NCI-H510A treated with DMSO at 0.1 percent for 48 hours (cell line): Measurements from ENCODE around the gene TCERG1L.
"Not testable (repeated sequence)": the region's sequence is repeated elsewhere in the genome, so short reads cannot be mapped to it uniquely, and the experiment has no call there.

Experiments used
- DNase-seq: peaks from one replicate; lab custom pipeline; 2025; lab: John Stamatoyannopoulos, UW

The TCERG1L gene

DNA sequence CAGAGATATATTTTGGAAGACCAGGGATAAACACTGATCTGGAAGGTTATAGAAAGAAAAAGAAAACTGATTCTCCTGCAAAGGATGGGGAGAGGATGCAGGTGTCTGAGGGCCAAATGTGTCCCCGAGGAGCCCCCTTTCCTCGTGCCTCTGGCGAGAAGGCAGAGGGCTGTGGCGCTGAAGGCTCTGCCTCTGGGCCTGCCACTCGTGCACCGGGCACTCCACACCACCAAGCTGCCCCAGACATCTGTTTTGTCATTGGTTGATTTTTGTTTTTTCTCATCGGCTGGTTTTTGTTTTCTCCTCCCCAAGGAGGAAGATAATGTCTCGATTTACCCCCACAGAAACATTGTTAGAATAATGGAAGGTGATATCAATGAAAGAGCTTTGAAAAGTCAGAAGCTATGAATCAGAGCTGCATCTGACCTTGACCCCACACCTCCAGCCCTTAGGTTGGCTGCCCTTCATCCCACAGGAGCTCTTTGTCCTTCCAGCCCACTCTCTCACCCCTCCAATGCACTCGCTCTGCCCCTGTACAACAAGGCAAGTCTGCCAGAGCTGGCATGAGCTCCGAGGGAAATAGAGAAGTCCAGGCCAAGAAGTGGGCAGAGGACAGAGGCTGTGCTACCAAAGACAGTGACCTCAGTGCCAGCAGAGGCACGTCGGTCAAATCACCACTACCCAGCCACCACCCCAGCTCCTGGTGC lies 124.8 kb downstream of the TCERG1L start:
- no peak for DNase-seq

DNA sequence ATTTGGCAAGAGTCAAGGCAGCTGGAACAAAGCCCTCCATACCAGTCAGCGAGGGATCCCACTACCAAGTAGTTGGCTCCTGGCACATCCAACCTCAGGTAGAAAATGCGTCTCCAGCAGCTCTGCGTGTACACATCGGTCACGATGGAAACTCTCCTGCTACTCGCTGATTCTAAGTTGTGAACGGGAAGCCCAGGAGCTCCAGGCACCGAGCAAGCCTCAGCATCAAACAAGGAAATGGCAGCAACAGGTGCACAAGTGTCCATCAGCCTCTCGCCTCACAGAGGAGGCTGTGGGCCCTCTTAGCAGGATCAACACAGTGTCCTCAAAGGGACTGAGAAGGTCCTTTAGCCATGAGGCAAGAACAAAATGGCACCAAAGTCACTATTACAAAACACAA lies 127.0 kb downstream of the TCERG1L start:
- DNase-seq = no peak

DNA sequence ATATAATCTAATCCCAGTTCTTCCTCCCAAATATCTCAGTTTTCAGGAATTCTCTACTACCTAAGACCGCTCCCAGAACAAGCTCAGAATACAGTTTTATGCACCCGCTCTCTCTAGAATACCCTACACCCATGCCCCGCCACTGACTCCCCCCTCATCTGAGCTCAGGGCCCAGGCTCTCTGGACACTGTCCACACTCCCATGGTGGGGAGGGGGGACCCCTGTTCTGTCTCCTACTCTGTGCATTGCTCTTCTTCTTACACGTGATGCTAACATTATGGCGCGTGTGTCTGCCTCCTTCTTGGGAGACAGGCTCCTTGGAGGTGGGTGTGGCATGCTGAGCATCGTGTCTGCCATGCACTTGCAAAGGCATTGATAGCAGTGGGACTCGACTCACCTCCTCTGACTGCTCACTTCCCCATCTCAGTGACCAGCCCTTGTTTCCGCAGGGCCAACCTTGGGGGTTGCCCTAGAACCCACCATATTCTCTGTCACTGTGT lies 127.9 kb downstream of the TCERG1L start:
- no peak for DNase-seq

DNA sequence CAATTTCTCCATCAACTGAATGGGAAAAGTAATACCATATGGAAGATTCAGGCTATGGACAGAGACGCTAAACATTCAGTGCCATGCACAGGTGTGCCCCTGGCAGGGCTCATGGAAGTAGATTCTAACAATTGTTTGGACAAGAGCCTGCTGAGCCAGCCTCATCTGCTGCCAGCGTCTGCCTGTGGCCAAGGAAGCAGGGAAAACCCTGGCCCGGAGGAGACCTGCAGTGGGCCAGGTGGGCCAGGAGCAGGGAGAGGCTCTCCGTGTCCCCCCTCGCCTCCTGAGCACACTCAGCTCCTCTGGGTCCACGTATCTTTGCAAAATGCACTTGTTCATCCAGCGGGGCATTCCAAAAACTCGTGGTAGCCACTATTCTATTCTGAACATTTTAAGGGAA lies 130.1 kb downstream of the TCERG1L start:
- DNase-seq = no peak

DNA sequence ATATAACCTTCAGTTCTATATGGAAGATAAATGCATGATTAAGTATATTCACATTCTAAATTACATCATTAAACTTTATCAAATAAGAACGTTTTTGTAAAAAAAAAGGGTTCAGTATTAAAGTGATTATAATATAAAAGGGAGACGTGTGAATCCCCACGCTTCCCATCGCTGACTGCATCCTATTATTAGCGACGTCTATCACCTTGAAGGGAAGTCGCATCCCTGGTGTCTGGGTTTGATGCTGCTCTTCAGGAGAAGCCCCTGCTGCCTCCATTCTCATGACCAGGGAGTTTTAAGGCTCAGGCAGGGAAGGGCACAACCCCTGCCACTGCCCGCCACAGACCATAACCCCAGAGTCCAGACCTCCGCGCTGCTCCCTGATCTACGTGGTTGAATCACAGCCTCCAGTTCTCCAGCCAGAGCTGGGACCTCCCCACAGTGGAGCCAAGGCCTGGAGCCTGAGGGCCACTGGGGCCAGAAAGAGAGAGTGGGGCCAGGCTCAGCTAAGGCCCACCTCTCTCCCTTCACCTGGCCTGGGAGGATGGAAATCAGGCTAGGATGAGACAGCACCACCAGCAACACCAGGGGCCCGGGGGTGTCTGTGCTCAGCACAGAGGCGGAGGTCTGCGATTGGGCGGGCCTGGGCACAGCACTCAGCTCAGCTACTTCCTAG lies 130.6 kb downstream of the TCERG1L start:
- DNase-seq = no peak

DNA sequence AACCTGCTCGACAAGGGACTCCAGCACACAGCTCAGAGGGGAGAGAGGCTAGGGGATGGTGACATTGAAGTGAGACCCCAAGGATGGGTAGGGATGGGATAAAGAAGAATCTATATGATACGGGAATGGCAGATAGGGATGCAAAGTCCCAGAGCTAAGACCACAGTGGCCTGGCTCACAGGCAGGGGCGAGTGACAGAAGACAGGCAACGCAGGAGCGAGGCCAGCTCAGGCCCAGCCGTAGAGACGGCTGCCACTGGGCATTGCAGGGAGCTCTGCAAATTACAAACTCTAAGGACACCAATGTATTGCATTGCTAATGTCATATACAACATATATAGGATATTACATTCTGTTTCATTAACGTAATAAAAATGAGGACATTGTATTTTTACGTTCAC lies 131.4 kb downstream of the TCERG1L start:
- no peak for DNase-seq

DNA sequence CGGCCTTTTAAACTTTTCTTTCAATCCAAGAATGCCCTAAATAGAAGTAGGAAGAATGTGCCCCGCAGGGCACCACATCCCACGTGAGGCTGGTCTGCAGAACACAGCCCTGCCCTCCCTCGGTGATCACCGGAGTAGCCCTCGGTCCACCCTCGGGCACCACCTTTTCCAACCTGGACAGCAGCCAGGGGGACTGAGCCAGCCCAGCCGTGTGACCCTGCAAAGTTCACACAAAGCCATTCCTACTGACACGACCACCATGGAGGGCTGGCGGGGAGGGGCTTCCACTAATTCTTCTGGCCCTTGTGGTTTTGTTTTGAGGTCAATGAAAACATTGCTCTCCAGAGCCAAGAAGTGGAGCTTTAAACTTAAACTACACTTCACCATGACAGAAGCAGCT lies 132.2 kb downstream of the TCERG1L start:
- no peak for DNase-seq

DNA sequence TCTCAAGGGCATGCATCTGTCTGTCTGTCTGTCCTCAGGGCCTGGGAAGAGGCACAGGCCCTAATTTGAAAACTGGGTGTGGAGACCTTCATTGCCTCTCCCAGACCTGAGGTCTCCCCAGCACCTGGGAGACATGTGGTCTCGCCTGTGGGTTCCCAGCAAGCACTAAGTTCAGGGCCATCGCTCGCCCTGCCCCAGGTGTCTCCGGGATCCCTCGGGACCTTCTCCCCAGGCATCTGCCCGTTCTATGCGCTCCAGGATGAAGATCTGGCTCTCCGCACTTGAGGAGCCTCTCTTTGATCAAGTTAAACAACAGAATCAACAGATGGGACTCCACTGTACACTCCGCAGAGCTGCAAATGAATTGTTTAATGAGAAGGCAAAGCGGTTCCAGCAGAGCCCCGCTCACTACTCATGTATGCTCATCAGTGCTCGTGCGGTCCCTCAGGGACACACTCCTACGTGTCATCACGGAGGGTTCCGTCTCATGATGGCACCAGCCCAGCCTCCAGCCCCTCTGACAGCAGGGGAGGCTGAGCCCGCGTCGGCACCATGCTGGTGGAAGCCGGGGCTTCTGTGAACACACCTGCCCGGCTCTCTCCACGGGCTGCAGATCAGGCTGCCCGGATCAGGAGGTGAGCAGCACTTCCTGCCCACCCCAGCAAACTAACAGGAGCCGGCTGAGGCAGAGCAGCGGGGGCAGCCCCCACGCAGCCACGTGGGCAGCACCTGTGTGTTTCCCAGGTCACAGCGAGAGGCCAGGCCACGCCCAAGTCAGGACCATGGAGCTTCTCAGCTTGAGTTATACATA lies 132.8 kb downstream of the TCERG1L start:
- DNase-seq = peak; percentile 56

DNA sequence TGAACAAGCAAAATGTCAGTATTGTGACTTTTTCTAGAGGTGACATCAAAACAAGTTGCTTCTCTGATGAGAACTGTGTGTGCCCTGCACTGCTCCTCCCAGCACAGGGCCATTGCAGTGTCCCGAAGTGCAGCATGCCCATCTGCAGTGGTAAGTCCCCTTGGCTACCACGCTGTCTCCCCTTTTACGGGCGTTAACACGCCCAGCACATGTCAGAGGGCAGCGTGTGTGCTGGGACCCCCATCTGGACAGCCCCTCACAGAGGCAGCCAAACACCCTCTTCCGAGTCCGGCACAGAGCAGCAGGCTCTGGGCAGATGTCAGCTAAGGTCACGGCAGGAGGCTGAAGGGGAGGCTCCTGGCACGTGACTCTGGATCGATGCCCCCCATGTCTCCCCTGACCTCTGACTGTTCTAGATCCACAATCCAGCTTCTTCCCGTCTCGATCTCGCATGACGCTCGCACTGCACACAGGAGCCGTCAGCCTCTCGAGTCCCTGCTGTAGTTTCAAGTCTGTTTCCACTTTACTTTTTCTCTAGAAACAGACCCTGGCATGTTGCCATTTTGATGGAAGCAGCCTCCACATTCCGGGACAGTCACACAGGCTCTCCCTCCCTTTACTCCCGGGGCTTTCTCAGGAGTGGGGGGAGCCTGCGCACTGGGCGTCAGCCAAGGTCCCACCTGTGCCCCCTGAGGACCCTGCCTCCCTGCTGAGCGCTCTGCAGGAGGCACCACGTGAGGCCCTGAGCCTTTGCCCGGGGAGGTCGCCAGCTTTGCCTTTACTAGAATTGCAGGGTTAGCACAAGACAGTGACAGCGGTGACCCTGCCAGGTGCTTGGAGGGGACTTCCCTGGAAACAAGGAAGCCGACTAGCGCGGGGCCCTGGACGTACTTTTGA lies 133.8 kb downstream of the TCERG1L start:
- DNase-seq = no peak

DNA sequence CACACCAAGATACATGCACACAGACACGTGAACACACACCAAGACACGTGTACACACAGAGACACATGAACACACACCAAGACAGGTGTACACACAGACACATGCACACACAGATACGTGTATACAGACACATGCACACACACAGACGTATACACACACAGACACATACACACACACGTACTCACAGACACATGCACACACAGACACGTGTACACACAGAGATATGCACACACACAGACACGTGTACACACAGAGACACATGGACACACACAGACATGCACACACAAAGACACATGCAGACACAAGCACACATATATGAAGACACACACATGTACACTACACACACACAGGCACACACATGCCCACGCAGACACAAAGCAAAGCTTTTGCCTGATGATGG lies 134.6 kb downstream of the TCERG1L start:
- no peak for DNase-seq

DNA sequence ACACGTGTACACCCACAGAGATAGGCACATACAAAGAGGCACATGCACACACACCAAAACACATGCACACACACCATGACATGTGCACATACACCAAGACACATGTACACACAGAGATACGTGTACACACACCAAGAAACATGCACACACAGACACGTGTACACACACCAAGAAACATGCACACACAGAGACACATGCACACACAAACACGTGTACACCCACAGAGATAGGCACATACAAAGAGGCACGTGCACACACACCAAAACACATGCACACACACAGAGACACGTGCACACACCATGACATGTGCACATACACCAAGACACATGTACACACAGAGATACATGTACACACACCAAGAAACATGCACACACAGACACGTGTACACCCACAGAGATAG lies 135.2 kb downstream of the TCERG1L start:
- DNase-seq = not testable (repeated sequence)

DNA sequence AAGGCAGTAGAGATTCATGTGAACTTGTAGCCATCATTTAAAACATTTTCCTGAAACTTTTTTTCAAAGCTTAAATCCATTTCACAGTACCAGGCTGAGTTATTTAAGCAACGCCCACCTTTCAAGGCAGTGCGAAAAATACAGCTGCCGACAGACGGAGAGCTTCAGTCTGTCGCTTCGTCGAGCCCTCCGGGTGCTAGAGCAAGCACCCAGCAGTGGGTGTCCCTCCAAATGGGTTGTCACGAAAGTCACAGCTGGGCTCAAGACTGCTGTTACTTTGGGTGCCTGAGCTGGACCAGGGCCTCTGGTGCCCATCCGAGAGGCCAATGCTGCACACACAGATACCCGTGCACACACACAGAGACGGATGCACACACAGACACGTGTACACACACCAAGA lies 135.6 kb downstream of the TCERG1L start:
- DNase-seq = no peak

DNA sequence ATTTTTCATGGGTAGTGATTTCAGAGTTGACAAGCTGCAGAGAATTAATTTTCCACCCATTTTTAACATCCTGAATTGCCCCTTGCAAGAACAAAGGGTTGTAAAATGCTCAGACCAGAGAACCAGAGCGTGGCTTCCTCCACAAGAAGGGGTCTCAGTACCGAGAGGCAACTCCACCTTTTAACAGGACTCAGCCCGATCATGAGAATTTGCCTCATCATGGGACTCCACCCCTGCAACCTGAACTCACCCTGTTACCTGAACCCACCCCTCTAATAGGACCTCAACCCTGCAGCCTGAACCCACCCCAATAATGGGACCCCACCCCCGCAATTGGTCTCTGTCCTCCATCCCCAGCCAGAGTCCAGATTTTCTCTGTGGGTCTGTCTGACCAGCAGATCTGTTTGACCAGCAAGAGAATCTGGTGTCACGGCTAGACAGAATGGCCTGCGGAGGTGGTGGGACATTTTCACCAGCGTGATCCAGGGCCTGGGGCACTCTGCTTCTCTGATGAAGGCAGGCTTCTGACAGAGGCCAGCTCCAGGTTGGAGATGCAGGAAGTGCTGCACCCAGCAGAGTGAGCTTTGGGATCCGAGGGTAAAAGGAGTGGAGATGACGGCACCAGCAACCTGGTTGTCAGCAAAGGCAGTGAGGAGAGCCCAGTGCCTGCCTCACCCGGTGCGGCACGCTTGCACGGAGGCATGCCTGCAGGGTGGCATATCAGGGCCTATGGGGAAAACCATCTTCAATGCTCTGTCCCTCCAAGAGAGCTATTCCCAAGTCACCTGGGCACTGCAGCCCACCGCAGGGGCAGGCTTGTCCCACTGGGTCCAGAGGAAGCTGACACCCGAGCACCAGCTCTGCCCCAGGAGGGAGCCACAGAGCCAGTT lies 136.6 kb downstream of the TCERG1L start:
- DNase-seq = no peak

DNA sequence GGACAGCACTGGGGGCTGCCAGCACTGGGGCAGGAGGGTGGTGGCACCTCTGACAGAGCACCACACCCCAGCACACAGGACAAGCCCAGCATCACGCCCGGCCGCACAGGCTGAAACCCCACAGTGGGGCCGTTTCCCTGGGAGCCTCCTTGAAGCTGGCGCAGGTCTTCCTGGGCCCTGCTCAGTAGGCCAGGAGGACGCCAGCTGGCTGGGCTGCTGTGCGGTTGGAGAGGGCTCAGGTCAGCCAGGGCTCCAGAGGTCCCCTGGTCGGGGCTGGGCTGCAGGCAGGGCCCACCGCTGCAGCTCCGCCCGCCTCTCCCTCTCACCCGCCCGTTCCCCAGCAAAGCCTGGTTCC lies 137.3 kb downstream of the TCERG1L start:
- no peak for DNase-seq

DNA sequence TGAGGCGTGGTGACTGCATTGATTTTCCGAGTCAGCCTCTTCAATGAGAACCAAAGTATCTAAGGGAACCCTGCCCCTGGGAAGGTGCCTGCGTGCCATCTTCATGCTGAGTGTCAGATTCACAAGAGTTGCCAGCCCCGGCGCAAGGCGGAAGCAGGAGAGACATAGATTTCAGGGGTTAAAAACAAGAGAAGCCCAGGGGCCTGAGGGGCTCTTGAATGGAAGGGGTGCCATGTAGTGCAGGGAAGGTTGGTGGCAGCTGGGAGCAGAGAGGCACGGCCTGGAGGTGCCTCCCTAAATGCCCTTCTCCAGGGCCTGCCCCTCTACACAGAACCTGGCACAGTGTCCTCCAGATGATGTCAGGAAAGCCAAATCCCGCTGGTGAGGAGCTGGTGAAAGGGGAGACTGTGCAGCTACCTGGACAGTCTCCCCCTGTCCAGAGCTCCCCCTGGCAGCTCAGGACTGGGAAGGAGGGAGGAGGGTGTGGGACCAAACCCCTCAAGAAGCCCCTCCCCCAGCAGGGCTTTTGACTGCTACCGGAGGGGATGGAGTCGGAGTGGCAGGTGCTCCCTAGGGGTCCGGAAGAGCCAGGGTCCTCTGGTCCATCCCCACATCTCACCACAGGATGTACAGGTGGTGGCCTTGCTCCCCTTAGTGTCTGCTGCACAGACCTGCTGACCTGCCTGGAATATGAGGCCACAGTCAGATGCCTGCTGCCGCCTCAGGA lies 137.9 kb downstream of the TCERG1L start:
- no peak for DNase-seq

DNA sequence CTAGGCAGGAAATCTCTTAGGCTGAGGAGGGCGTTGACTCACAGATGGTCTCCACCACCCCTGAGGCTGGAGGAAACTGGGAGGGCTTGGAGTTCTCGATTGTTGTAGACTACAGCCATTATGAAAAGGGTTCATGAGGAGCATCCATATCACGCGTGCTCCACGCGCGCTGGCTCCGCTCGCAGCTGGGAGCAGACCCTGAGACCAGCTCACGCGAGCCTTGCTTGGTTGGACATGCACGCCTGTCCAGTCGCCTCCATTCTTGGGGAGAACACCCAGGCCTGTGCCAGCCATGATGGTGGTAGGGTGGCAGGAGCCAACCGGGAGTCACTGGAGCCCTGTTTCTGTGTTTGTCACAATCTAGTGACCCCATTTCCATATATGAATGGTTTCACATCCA lies 139.1 kb downstream of the TCERG1L start:
- no peak for DNase-seq

DNA sequence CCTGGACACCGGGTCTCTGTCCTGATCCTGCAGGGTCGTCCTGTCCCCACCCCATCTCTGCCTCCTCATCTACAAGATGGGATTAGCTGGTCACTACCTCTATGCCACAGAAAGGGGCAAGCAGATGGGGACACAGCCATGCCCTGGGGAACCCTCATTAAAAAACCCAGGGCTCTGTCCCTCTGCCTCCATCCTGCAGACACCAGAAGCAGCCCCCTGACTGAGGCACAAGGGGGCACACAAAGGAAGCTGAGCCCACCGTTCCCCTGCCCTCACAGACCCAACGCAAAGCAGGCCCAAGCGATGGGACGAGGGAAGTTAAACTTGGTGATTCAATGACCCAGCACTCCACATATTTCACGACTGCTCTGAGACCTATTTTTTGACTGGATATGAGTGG lies 142.4 kb downstream of the TCERG1L start:
- DNase-seq = no peak

DNA sequence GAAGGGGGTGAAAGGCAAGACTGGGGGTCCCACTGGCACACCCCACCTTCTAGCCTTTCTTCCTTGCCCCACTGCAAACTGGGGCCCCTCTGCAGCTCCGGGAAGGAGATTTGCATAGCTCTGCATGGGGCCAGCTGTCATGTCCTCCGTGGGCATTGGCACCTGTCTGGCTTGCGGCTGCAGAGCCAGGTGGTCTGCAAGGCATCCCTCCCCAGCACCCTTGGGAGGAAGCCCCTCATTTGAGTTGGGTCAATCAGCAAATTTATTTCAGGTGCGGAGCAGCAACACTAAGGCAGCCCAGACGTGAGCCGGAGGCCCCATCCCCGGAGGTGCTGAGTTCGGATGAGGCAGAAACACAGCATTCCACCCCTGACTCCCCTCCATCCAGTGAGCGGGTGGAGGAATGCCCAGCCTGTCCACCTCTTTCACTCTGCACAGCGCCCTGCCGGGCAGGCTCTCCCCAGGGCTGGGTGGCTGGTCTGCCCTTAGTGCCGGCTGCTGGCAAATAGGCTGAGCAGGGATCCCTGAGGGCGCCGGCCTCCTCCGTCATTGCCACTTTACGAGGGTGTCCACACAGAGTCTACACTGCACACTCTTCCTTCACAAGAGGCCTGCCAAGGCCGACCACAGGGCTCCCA lies 143.2 kb downstream of the TCERG1L start:
- no peak for DNase-seq

DNA sequence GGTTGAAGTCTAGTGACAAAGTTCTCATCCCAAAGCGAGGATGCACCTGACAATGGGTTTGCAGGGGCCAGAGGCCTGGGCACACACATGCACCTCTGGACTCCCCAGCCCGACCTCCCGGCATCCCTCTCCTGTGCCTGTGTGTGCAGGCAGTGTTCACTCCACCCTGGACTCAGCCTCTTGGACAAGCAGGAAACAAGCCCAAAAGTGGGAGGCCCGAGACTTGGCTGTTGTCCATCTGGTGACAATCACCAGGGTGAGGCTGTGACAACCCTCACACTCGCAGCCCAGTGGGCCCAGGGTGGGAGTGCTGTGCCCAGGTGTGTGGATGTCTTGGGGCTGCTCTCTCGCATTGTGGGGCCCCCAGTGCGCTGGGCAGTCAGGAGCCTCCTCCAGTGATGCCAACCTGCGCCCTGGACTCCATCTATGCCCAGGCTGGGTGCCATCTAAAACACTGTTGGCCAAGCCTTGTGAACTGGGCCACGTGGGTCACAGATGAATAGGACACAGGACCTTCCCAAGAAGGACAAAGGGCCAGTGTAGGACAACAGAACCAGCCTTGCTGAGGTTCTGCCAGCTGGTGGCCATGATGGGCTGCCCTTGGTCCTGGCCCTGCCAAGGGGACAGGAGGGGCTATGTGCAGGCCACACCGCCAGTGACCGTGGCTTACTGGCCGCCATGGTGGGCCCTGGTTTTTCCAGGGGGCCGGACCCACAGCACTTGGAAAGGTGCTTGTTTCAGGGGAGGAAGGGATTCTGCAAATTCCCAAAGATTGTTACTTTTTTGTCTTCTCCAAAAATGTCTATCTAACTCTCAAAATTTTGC lies 144.3 kb downstream of the TCERG1L start:
- no peak for DNase-seq
